Measurements from ENCODE around the gene CIDEA.

Gene CIDEA

DNA sequence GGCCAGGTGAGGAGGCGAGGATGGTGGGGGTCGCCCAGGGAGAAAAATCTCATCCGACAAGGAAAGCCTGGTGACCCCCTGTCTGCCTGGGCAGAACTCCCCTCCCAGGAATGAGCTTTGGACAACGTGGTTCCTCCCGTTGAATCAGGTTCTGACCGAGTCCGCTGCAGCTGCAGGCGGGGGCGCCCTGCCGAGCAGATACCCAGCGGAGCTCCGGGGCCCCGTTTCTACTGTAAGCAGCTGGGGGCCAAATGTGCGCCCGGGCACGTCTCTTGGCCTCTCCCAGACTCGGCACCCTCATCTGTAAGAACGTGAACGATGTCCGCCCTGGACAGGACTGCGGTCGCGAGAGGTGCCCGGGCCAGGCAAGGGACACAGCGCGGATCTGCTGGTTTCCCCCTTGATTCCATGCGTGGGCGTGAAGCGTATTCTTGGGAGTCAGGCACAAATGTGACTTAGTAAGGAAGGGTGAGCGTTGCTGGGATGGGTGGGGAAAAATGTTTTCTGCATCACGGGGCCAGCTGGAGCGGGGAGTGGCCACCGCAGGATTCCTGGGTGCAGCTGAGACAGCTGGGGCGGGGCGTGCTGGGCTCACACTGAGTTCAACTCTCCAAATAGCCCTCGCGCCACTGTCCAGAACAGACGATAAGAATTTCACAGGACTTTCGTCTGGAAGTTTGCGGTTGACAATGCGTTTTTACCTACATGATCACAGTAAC lies 33.7 kb downstream of the CIDEA start:
- DNase-seq: peak; percentile 55
- TF ChIP-seq, protein P1, sequence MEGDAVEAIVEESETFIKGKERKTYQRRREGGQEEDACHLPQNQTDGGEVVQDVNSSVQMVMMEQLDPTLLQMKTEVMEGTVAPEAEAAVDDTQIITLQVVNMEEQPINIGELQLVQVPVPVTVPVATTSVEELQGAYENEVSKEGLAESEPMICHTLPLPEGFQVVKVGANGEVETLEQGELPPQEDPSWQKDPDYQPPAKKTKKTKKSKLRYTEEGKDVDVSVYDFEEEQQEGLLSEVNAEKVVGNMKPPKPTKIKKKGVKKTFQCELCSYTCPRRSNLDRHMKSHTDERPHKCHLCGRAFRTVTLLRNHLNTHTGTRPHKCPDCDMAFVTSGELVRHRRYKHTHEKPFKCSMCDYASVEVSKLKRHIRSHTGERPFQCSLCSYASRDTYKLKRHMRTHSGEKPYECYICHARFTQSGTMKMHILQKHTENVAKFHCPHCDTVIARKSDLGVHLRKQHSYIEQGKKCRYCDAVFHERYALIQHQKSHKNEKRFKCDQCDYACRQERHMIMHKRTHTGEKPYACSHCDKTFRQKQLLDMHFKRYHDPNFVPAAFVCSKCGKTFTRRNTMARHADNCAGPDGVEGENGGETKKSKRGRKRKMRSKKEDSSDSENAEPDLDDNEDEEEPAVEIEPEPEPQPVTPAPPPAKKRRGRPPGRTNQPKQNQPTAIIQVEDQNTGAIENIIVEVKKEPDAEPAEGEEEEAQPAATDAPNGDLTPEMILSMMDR (IDR thresholded peaks at IDR 0.05; ENCODE audit: low read depth, low read length): no peak
- Histone ChIP-seq H3K27ac (no peak overlapping the region), H3K9me3 (ENCODE audit: severe bottlenecking) (no peaks in the 10 kb centered on the region), H3K36me3 (no peaks in the 10 kb centered on the region), H3K4me3 (ENCODE audit: low read depth, low read length) (peak overlapping the region; percentile 43), H3K27me3 (ENCODE audit: insufficient read depth, low read depth, severe bottlenecking) (no peaks in the 10 kb centered on the region)

GRCh38 chr18:12288403-12288755 lies 34.2 kb downstream of the CIDEA start:
- H3K4me3 ChIP-seq (ENCODE audit: low read depth, low read length): peak overlapping the region; percentile 43
- H3K9me3 ChIP-seq (ENCODE audit: severe bottlenecking): no peaks in the 10 kb centered on the region
- TF ChIP-seq, protein P1 (IDR thresholded peaks at IDR 0.05; ENCODE audit: low read depth, low read length): no peak
- no peak for DNase-seq
- no peaks in the 10 kb centered on the region for H3K36me3 ChIP-seq
- H3K27ac ChIP-seq: no peak overlapping the region
- no peaks in the 10 kb centered on the region for H3K27me3 ChIP-seq (ENCODE audit: insufficient read depth, low read depth, severe bottlenecking)

DNA sequence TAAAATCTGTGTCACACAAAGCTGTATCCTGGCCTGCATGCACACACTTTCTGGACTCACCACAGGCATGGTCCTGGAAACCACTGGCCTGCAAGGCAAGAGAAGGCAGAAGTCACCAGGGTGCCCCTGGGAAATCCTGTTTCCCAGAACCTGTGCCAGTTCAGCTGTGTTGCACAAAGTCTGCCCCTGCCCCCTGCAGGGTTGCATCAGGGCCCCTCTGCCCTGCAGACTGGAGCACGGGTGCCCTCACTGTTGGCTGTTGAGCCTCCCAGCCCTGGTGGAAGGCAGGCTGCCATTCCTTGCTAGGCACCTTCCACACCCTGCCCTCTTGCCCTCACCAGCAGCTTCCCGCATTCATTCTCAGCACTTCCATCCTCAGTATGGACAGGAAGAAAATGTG lies 35.9 kb downstream of the CIDEA start:
- TF ChIP-seq, protein P1 (IDR thresholded peaks at IDR 0.05; ENCODE audit: low read depth, low read length): no peak
- Histone ChIP-seq H3K27ac (no peak overlapping the region), H3K9me3 (ENCODE audit: severe bottlenecking) (no peaks in the 10 kb centered on the region), H3K4me3 (ENCODE audit: low read depth, low read length) (no peak overlapping the region), H3K27me3 (ENCODE audit: insufficient read depth, low read depth, severe bottlenecking) (no peaks in the 10 kb centered on the region), H3K36me3 (no peaks in the 10 kb centered on the region)
- no peak for DNase-seq

DNA sequence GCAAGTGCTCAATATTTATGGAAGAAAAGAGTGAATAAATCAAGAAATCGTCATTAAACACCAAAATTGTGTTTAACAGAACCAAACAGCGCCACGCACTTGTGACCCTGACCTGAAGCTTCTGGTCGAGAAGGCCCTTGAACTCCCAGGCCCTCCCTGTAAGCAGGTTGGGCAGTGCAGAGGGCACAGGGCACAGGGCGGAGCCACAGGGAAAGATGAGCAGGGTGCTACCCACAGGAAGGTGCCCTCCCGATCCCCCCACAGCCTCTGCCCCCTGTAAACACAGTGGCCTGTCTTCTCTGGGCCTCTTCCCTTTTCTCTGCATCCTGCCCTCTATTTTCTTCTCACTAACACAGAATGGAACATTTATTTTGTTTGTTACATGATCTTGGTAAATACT lies 37.0 kb downstream of the CIDEA start:
- no peak overlapping the region for H3K27ac ChIP-seq
- no peaks in the 10 kb centered on the region for H3K27me3 ChIP-seq (ENCODE audit: insufficient read depth, low read depth, severe bottlenecking)
- no peak overlapping the region for H3K4me3 ChIP-seq (ENCODE audit: low read depth, low read length)
- no peaks in the 10 kb centered on the region for H3K36me3 ChIP-seq
- no peak for DNase-seq
- TF ChIP-seq, protein P1 (IDR thresholded peaks at IDR 0.05; ENCODE audit: low read depth, low read length): no peak
- no peaks in the 10 kb centered on the region for H3K9me3 ChIP-seq (ENCODE audit: severe bottlenecking)

GRCh38 chr18:12291690-12292089 lies 37.5 kb downstream of the CIDEA start:
- Histone ChIP-seq H3K9me3 (ENCODE audit: severe bottlenecking) (no peaks in the 10 kb centered on the region), H3K27ac (no peak overlapping the region), H3K4me3 (ENCODE audit: low read depth, low read length) (no peak overlapping the region), H3K27me3 (ENCODE audit: insufficient read depth, low read depth, severe bottlenecking) (no peaks in the 10 kb centered on the region), H3K36me3 (no peaks in the 10 kb centered on the region)
- TF ChIP-seq, protein P1 (IDR thresholded peaks at IDR 0.05; ENCODE audit: low read depth, low read length): no peak
- no peak for DNase-seq

DNA sequence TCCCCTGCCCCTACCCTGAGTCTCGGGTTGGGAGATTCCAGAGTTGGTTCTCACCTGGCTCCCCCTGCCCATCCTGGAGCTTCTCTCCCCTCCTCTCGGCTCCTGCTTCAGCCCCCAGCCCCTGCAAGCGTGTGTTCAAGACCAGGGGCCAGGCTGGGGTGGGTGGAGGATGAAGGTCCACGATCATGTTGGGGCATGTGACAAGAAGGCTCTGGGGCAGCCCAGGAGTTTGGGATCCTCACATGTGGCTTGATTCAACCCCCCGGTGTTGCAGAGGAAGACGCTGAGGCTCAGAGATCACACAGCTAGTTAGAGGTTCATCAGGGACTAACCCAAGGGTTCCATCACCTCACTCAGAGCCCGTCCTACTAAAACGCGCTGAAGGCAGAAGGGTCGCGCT lies 39.7 kb downstream of the CIDEA start:
- Histone ChIP-seq H3K4me3 (ENCODE audit: low read depth, low read length) (no peak overlapping the region), H3K9me3 (ENCODE audit: severe bottlenecking) (no peaks in the 10 kb centered on the region), H3K36me3 (no peaks in the 10 kb centered on the region), H3K27ac (no peak overlapping the region), H3K27me3 (ENCODE audit: insufficient read depth, low read depth, severe bottlenecking) (no peaks in the 10 kb centered on the region)
- no peak for DNase-seq
- TF ChIP-seq, protein P1 (IDR thresholded peaks at IDR 0.05; ENCODE audit: low read depth, low read length): no peak
